Stimulated activated effector memory CD8-positive, alpha-beta T cell treated with anti-CD3 and anti-CD28 coated beads, Interleukin-12 subunit alpha, Interleukin-12 subunit beta, amount 100 ng/mL, for 72 hours (primary cell): Measurements from ENCODE around the gene PLXDC1.

Source experiments
- ATAC-seq: fragments of 150-1000 bp; cut with Tn5 transposase; 2 replicates; pipeline ENCODE4 v1.10.0; 2021
- DNase-seq, 2 donors: peaks; one replicate each; pipeline ENCODE4 v3.0.0; 2021 to 2022; ENCODE audit warnings: low spot score in 2 of 2
- H3K27ac Mint-ChIP-seq: one replicate; pipeline ENCODE4 v1.8.0; 2022; ENCODE audit warnings: mild to moderate bottlenecking, mixed read lengths
- H3K36me3 Mint-ChIP-seq: one replicate; pipeline ENCODE4 v1.8.0; 2022; ENCODE audit warnings: mild to moderate bottlenecking, mixed read lengths
- H3K4me1 Mint-ChIP-seq: one replicate; pipeline ENCODE4 v1.8.0; 2022; ENCODE audit warnings: mixed read lengths
- H3K4me3 Mint-ChIP-seq: one replicate; pipeline ENCODE4 v1.8.0; 2022; ENCODE audit warnings: mild to moderate bottlenecking, mixed read lengths
- H3K9me3 Mint-ChIP-seq: one replicate; pipeline ENCODE4 v1.8.0; 2022; ENCODE audit warnings: mixed read lengths

The PLXDC1 gene

DNA sequence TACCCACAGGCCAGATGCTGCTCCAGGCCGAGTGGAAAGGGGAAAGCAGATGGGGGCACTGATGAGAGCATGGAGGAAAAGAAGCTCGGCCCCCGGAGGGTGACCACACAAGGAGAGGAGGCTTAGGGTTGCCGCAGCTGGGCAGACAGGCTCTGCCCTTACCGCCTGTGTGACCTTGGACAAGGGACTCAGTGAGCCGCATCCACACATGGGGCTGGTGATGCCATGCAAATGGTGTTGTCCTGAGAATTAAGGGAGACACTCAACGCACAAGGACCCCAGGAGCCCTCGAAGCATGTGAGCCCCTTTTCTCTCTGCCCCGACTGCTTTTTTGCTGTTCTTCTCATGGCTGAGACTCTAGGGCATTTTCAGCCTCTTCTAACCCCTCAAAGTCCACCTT lies 61.0 kb downstream of the PLXDC1 start:
- ATAC-seq = no peak
- Mint-ChIP-seq H3K27ac (peak overlapping the region; percentile 86), H3K4me1 (peaks cover 44% of the 10 kb centered on the region), H3K4me3 (no peak overlapping the region), H3K36me3 (peaks cover 8% of the 10 kb centered on the region), H3K9me3 (no peaks in the 10 kb centered on the region)
- DNase-seq = no peak

DNA sequence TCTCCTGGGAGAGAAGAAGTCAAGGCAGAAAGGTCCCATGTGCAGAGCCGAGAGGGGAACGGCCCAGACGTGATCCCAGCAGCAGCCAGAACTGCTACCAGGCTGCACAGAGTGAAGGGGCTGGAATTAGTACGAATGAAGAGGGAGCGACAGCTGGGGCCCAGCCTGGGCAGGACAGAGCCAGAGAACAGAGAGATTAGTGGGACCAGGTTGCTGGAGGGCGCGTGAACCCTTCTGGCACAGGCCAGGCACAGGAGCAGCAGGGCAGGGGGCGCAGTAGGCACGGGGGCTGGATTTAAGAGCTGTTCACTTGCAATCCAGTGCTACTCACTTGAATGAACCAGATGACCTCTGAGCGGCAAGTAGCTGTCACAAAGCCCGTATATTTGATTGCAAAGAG lies 66.9 kb downstream of the PLXDC1 start:
- no peaks in the 10 kb centered on the region for H3K36me3 Mint-ChIP-seq
- H3K4me3 Mint-ChIP-seq = no peak overlapping the region
- no peaks in the 10 kb centered on the region for H3K9me3 Mint-ChIP-seq
- DNase-seq (no peak), ATAC-seq (no peak)
- peak overlapping the region; percentile 67 for H3K27ac Mint-ChIP-seq
- H3K4me1 Mint-ChIP-seq = peaks cover 4% of the 10 kb centered on the region

GRCh38 chr17:39083270-39083669 lies 68.2 kb downstream of the PLXDC1 start:
- Mint-ChIP-seq H3K4me3 (no peak overlapping the region), H3K36me3 (no peaks in the 10 kb centered on the region), H3K4me1 (peaks cover 4% of the 10 kb centered on the region), H3K9me3 (no peaks in the 10 kb centered on the region), H3K27ac (no peak overlapping the region)
- no peak for ATAC-seq
- DNase-seq = no peak

- ATAC-seq = no peak
- Mint-ChIP-seq H3K9me3 (no peaks in the 10 kb centered on the region), H3K4me1 (peaks cover 4% of the 10 kb centered on the region), H3K4me3 (no peak overlapping the region), H3K27ac (no peak overlapping the region), H3K36me3 (no peaks in the 10 kb centered on the region)
- DNase-seq = no peak
Observed at GRCh38 chr17:39082482-39082881, 69.0 kb downstream of the PLXDC1 start.

- H3K4me1 Mint-ChIP-seq = peaks cover 4% of the 10 kb centered on the region
- H3K27ac Mint-ChIP-seq = no peak overlapping the region
- H3K9me3 Mint-ChIP-seq = no peaks in the 10 kb centered on the region
- no peak overlapping the region for H3K4me3 Mint-ChIP-seq
- ATAC-seq = no peak
- no peaks in the 10 kb centered on the region for H3K36me3 Mint-ChIP-seq
- no peak for DNase-seq
Observed at GRCh38 chr17:39081851-39082250, 69.6 kb downstream of the PLXDC1 start.

GRCh38 chr17:39080421-39081078 lies 70.9 kb downstream of the PLXDC1 start:
- ATAC-seq (no peak), DNase-seq (no peak)
- H3K9me3 Mint-ChIP-seq = no peaks in the 10 kb centered on the region
- peaks cover 4% of the 10 kb centered on the region for H3K4me1 Mint-ChIP-seq
- H3K4me3 Mint-ChIP-seq = no peak overlapping the region
- H3K27ac Mint-ChIP-seq = no peak overlapping the region
- no peaks in the 10 kb centered on the region for H3K36me3 Mint-ChIP-seq

DNA sequence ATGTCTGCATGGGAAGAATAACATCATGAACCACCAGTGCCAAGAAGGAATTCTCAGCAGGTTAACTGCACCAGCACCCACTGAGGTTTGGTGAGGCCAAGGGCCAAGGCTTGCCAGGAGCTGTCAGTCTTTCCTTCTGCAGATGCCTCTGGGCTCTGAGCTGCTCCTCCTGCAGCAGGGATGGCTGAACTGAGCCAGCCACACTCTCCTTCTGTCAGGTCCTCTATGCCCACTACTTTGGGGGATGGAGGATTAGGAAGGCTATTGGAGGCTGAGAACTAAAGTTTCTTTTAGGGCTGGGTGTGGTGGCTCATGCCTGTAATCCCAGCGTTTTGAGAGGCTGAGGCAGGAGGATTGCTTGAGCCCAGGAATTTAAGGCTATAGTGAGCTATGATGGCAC lies 71.6 kb downstream of the PLXDC1 start:
- Mint-ChIP-seq H3K9me3 (no peaks in the 10 kb centered on the region), H3K4me3 (no peak overlapping the region), H3K4me1 (peaks cover 7% of the 10 kb centered on the region), H3K36me3 (no peaks in the 10 kb centered on the region), H3K27ac (no peak overlapping the region)
- ATAC-seq = no peak
- DNase-seq = no peak

DNA sequence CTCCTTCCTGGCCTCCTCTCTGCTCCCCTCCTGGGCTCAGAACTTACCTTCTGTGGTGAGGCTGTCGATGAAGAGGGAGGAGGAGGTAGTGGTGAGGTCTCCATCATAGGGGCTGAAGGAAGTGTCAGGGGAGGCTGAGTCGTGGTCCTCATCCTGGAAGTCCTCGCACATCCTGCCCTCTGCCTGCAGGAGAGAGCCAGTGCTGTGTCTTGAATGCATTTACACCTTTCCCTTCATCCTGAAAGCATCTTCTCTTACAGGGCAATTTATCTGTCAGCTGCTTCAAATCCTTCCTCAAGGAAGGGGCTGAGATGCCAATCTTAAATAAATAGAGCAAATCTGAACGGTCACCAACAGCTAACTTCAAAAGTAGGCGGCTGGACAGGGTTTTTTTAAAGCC lies 73.6 kb downstream of the PLXDC1 start:
- Mint-ChIP-seq H3K4me3 (no peak overlapping the region), H3K4me1 (peaks cover 12% of the 10 kb centered on the region)
- DNase-seq = no peak

DNA sequence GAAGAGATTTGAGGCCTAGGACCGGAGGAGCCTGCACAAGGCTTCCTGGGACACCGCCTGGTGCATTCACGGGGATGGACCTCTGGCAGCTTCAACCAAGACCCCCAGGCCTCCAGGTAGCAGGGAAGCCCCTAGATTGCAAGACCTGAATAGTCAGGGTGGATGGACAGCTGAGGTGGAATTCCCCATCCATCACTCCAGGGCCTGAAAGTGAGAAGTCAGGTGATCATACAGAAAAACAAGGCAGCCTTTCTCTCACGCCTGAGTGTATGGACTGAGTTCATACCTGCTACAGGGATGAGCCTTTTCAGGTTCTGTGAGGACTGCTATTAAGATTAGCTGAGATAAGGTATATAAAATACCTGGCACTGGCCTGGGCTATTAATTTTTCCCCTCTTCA lies 74.2 kb downstream of the PLXDC1 start:
- H3K4me3 Mint-ChIP-seq = no peak overlapping the region
- no peaks in the 10 kb centered on the region for H3K36me3 Mint-ChIP-seq
- DNase-seq (no peak), ATAC-seq (no peak)
- H3K4me1 Mint-ChIP-seq = peaks cover 12% of the 10 kb centered on the region
- no peaks in the 10 kb centered on the region for H3K9me3 Mint-ChIP-seq
- H3K27ac Mint-ChIP-seq = no peak overlapping the region

More for the DNA sequence above, 73.6 kb downstream of the PLXDC1 start:
- Mint-ChIP-seq H3K36me3 (no peaks in the 10 kb centered on the region), H3K27ac (no peak overlapping the region), H3K9me3 (no peaks in the 10 kb centered on the region)
- ATAC-seq = no peak

DNA sequence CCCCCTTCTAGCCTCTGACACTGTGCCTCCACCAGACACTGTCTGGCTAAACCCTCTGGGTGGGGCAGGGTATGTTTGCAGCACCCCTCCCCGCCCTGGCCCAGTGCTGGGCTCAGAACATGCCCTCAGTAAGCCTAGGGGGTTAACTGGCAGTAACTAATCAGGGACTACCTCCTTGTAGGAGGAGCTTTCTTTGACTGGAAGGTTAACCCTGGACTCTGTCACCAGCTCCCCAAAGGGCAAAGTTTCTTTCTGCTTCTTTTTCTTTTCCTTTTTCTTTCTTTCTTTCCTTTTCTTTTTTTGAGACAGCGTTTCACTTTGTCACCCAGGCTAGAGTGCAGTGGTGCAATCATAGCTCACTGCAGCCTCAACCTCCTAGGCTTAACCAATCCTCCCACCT lies 76.8 kb downstream of the PLXDC1 start:
- Mint-ChIP-seq H3K27ac (no peak overlapping the region), H3K4me3 (no peak overlapping the region), H3K9me3 (no peaks in the 10 kb centered on the region), H3K36me3 (no peaks in the 10 kb centered on the region), H3K4me1 (peaks cover 14% of the 10 kb centered on the region)
- DNase-seq = no peak
- peak; percentile 28 for ATAC-seq

- H3K9me3 Mint-ChIP-seq = no peaks in the 10 kb centered on the region
- peaks cover 19% of the 10 kb centered on the region for H3K4me1 Mint-ChIP-seq
- DNase-seq = no peak
- H3K36me3 Mint-ChIP-seq = no peaks in the 10 kb centered on the region
- ATAC-seq = no peak
- no peak overlapping the region for H3K4me3 Mint-ChIP-seq
- no peak overlapping the region for H3K27ac Mint-ChIP-seq
Observed at GRCh38 chr17:39073916-39074315, 77.5 kb downstream of the PLXDC1 start.

DNA sequence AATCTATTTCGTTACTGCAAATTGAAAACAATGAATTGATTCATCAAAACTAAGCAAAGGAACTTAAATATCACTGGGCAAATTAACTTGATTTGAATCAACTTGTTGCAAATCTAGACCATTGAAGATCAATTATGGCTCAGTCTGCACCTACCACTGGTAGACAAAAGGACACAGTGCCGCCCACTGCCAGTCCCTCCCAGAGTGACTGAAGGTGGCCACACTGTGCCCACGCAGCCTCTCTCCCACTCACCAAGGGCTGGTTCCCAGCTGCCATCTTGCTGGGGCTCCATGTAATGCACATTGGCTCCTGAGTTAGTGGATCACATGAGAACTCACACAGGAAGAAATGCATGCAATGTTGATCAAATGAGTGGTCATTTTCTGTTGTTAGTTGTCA lies 78.1 kb downstream of the PLXDC1 start:
- peaks cover 19% of the 10 kb centered on the region for H3K4me1 Mint-ChIP-seq
- no peak for DNase-seq
- ATAC-seq = no peak
- H3K4me3 Mint-ChIP-seq = no peak overlapping the region
- no peaks in the 10 kb centered on the region for H3K9me3 Mint-ChIP-seq
- H3K36me3 Mint-ChIP-seq = no peaks in the 10 kb centered on the region
- H3K27ac Mint-ChIP-seq = no peak overlapping the region

DNA sequence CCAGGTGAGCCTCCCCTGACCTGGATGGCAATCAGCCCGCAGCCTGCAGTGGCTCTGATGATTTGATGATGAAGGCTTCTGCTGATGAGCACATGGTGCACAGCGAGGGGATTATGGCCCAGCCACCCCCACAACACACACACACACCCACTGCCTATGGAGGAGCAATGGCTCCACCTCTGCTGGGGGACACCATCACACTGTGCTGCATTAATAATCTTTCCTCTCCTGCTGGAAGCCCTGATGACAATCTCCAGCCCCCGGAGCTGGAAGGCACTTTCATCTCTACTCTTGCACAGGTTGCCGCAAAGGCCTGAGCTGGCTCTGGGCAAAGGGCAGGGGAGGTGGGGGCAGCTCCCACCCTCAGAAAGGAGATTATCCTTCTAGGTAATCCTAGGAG lies 79.9 kb downstream of the PLXDC1 start:
- Mint-ChIP-seq H3K4me1 (peaks cover 19% of the 10 kb centered on the region), H3K9me3 (no peaks in the 10 kb centered on the region), H3K36me3 (no peaks in the 10 kb centered on the region), H3K4me3 (no peak overlapping the region), H3K27ac (no peak overlapping the region)
- no peak for ATAC-seq
- no peak for DNase-seq

DNA sequence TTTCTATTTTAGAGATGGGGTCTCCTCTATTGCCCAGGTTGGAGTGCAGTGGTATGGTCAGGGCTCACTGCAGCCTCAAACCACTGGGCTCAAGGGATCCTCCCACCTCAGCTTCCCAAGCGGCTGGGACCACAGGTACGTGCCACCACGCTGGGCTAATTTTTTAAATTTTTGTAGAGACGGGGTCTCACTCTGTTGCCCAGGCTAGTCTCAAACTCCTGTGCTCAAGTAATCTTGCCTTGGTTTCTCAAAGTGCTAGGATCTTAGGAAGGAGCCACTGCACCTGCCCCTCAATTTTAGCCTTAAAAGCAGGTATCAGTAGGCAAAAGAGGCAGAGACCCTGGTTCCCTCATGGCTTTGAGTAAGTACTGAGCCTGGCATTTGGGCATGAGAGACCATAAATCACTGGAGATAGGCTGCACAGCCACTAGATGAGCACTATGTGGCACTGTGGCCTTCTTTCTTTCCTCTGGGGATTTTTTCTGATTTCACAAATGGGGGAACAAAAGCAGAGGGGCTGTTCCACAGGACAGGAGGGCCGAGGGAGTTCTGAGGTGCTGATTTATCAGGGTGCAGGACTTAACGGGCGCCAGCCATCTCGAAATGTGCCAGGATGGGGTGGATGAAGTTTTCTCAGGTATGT lies 82.2 kb downstream of the PLXDC1 start:
- Mint-ChIP-seq H3K36me3 (no peaks in the 10 kb centered on the region), H3K27ac (peak overlapping the region; percentile 51)
- DNase-seq = no peak

GRCh38 chr17:39064819-39065218 lies 86.6 kb downstream of the PLXDC1 start:
- Mint-ChIP-seq H3K4me1 (peaks cover 7% of the 10 kb centered on the region), H3K9me3 (no peaks in the 10 kb centered on the region), H3K27ac (no peak overlapping the region), H3K36me3 (no peaks in the 10 kb centered on the region), H3K4me3 (no peak overlapping the region)
- ATAC-seq (no peak), DNase-seq (no peak)

More for the DNA sequence above, 82.2 kb downstream of the PLXDC1 start:
- Mint-ChIP-seq H3K4me1 (peaks cover 13% of the 10 kb centered on the region), H3K4me3 (no peak overlapping the region), H3K9me3 (no peaks in the 10 kb centered on the region)
- ATAC-seq = peak; percentile 73

GRCh38 chr17:39064374-39064773 lies 87.1 kb downstream of the PLXDC1 start:
- Mint-ChIP-seq H3K36me3 (no peaks in the 10 kb centered on the region), H3K4me3 (no peak overlapping the region), H3K4me1 (peaks cover 3% of the 10 kb centered on the region), H3K27ac (no peak overlapping the region), H3K9me3 (no peaks in the 10 kb centered on the region)
- no peak for DNase-seq
- no peak for ATAC-seq
